K562 (cell line): ENCODE measurements around the gene NOSTRIN. TPM values are rescaled to one million over a fixed set of nuclear protein-coding genes. Genes with fewer than 3 reads are reported as not detected.

Experiments used
- BRF1 ChIP-seq: IDR thresholded peaks from 3 replicates; pipeline ENCODE4 v1.6.1; 2011; ENCODE audit warnings: borderline replicate concordance, mild to moderate bottlenecking; ENCODE audit not compliant: insufficient read length; ENCODE audit errors: extremely low read depth
- MAFF ChIP-seq: IDR thresholded peaks from 2 replicates; pipeline ENCODE4 v1.6.1; 2012; ENCODE audit warnings: low read length, improper control_type of control experiment
- MCM5 ChIP-seq: fragments of 450-650 bp; IDR thresholded peaks from 2 replicates; pipeline ENCODE4 v1.6.1; 2016; ENCODE audit warnings: low read depth
- MYNN ChIP-seq, 2 experiments: sonication (generic); formaldehyde crosslinking in 1 of 2; IDR thresholded peaks; 2 replicates each; pipeline versions ENCODE4 v1.5.0 to v1.6.1; 2016 to 2020; ENCODE audit warnings: antibody characterized with exemption in 1 of 2, missing genetic modification reagents in 1 of 2
- POU5F1 ChIP-seq: fragments of 150-350 bp; IDR thresholded peaks from 2 replicates; pipeline ENCODE4 v1.6.1; 2014; ENCODE audit warnings: borderline replicate concordance, low read length, low read depth, mild to moderate bottlenecking; ENCODE audit not compliant: partially characterized antibody
- RBBP5 ChIP-seq: fragments of 200-600 bp; sonication (generic); IDR thresholded peaks from 2 replicates; pipeline ENCODE4 v1.6.1; 2012; ENCODE audit warnings: borderline replicate concordance, mild to moderate bottlenecking, low read length, control low read depth, inconsistent platforms; ENCODE audit not compliant: insufficient read depth, poor library complexity, severe bottlenecking
- RFX7 ChIP-seq: fragments of 250-450 bp; sonication (Bioruptor Pico); IDR thresholded peaks from 2 replicates; pipeline ENCODE4 v1.5.1; 2021; ENCODE audit warnings: mild to moderate bottlenecking
- SLC30A9 ChIP-seq: fragments of 250-450 bp; sonication (Bioruptor Pico); IDR thresholded peaks from 2 replicates; pipeline ENCODE4 v1.8.0; 2022; ENCODE audit warnings: mild to moderate bottlenecking, moderate library complexity
- TEAD1 ChIP-seq, 2 experiments: fragments of 450-650 bp in 1 of 2; sonication (generic) in 1 of 2; formaldehyde crosslinking; IDR thresholded peaks; 2 replicates each; pipeline versions ENCODE4 v1.4.0 to v1.8.0; 2020 to 2022; ENCODE audit warnings: mild to moderate bottlenecking in 2 of 2, missing genetic modification reagents in 1 of 2
- ZBTB7A ChIP-seq: IDR thresholded peaks from 2 replicates; pipeline ENCODE4 v1.6.1; 2011; ENCODE audit warnings: low read depth, mild to moderate bottlenecking, low read length, moderate library complexity, borderline replicate concordance; ENCODE audit not compliant: control insufficient read depth
- ZNF77 ChIP-seq: fragments of 250-450 bp; sonication (Bioruptor Pico); IDR thresholded peaks from 2 replicates; pipeline ENCODE4 v1.5.0; 2020
- ZSCAN29 ChIP-seq: fragments of 450-650 bp; IDR thresholded peaks from 2 replicates; pipeline ENCODE4 v1.6.1; 2017
- polyA plus RNA-seq, 8 experiments: library from polyadenylated mRNA; depleted of rRNA in 4 of 8; stranded (reverse) in 5 of 8; unstranded in 3 of 8; fragments of >200 nt; fragmentation: Nextera tagmentation in 2 of 8; fragmentation: Illumina TruSeq in 1 of 8; extraction: Ambion mirVana in 2 of 8; extraction: Trizol in 1 of 8; gene quantifications; 2 replicates each; pipeline versions ENCODE4 v1.2.1 to v1.2.3, GENCODE V29; 2011 to 2014; ENCODE audit warnings: inconsistent platforms in 1 of 8, missing spikeins in 1 of 8
- total RNA-seq, 7 experiments: library from RNA; depleted of rRNA in 6 of 7; stranded (reverse); fragments of >200 nt in 6 of 7; fragmentation: Illumina TruSeq in 2 of 7; extraction: Trizol in 2 of 7; gene quantifications; 2 replicates each; pipeline versions ENCODE4 v1.2.1 to v1.2.3, GENCODE V29; 2011 to 2021; ENCODE audit warnings: low replicate concordance in 1 of 7
- TF ChIP-seq, protein P1 (sequence below): fragments of 200-600 bp; sonication (generic); IDR thresholded peaks from one replicate; pipeline ENCODE4 v1.6.1; 2012; ENCODE audit warnings: mild to moderate bottlenecking, low read depth, low read length, inconsistent platforms
- TF ChIP-seq, protein P2 (sequence below): fragments of 450-650 bp; formaldehyde crosslinking; IDR thresholded peaks from 2 replicates; pipeline ENCODE4 v1.4.0; 2022; ENCODE audit warnings: mild to moderate bottlenecking, moderate library complexity

The NOSTRIN gene
- total and polyA plus RNA-seq, 9 of the 15 experiments (the other 6 are each of a cell fraction or from before 2014, with no cell fraction given), result 26.7 to 82.9 (median 56.3) TPM

DNA sequence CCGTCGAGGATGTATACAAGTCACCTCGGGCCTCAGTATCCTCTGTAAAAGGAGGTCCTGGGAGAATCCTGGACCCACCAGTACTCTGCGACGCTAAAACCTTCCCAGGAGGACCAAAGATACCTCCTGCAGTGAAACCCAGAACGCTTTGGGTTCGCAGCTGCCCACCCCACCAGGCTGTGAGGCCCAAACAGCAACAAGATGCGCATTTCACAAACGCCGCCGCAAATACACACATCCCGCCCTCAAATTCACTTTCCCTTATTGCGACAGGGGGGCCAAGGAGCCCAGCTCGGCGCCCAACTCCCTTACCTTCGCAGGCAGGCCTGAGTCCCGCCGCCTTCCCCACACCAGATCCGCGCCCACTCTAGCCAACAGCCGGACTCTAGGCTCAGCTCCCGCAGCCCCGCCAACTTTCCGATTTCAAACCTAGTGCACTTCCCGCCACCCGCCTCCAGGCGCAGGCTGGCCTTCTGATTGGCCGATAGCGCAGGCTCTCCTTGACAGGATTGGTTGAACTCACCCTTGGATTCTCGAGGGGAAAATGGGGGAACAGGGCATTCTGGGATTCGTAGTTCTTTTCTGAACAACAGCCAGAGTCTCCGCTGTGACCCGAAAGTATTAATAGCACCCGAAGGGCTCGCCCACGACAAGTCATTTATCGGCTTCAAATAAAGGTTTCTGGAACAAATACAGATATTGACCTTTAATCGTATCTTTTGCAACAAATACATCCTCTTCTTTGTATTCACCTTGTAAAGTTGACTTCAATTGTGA lies 87.8 kb downstream of the NOSTRIN start, which contains the start of gene SPC25 (continued):
- TF ChIP-seq RFX7 (CRISPR knock-in tag) (no peak), SLC30A9 (CRISPR knock-in tag) (no peak), MYNN (IDR thresholded peaks at IDR 0.05) (no peak), MYNN (CRISPR knock-in tag; IDR thresholded peaks at IDR 0.05) (no peak), RBBP5 (peak; percentile 91), ZSCAN29 (peak; percentile 72; the same call in 1 of the 2 replicates), ZBTB7A (no peak), ZNF77 (CRISPR knock-in tag) (no peak), MAFF (no peak), BRF1 (no peak), POU5F1 (peak; percentile 76), MCM5 (no peak), TEAD1 (CRISPR knock-in tag; IDR thresholded peaks at IDR 0.05) (peak in 1 of 2 experiments; percentile 70; a peak in 2 of 4 replicates)
- TF ChIP-seq, protein P1, sequence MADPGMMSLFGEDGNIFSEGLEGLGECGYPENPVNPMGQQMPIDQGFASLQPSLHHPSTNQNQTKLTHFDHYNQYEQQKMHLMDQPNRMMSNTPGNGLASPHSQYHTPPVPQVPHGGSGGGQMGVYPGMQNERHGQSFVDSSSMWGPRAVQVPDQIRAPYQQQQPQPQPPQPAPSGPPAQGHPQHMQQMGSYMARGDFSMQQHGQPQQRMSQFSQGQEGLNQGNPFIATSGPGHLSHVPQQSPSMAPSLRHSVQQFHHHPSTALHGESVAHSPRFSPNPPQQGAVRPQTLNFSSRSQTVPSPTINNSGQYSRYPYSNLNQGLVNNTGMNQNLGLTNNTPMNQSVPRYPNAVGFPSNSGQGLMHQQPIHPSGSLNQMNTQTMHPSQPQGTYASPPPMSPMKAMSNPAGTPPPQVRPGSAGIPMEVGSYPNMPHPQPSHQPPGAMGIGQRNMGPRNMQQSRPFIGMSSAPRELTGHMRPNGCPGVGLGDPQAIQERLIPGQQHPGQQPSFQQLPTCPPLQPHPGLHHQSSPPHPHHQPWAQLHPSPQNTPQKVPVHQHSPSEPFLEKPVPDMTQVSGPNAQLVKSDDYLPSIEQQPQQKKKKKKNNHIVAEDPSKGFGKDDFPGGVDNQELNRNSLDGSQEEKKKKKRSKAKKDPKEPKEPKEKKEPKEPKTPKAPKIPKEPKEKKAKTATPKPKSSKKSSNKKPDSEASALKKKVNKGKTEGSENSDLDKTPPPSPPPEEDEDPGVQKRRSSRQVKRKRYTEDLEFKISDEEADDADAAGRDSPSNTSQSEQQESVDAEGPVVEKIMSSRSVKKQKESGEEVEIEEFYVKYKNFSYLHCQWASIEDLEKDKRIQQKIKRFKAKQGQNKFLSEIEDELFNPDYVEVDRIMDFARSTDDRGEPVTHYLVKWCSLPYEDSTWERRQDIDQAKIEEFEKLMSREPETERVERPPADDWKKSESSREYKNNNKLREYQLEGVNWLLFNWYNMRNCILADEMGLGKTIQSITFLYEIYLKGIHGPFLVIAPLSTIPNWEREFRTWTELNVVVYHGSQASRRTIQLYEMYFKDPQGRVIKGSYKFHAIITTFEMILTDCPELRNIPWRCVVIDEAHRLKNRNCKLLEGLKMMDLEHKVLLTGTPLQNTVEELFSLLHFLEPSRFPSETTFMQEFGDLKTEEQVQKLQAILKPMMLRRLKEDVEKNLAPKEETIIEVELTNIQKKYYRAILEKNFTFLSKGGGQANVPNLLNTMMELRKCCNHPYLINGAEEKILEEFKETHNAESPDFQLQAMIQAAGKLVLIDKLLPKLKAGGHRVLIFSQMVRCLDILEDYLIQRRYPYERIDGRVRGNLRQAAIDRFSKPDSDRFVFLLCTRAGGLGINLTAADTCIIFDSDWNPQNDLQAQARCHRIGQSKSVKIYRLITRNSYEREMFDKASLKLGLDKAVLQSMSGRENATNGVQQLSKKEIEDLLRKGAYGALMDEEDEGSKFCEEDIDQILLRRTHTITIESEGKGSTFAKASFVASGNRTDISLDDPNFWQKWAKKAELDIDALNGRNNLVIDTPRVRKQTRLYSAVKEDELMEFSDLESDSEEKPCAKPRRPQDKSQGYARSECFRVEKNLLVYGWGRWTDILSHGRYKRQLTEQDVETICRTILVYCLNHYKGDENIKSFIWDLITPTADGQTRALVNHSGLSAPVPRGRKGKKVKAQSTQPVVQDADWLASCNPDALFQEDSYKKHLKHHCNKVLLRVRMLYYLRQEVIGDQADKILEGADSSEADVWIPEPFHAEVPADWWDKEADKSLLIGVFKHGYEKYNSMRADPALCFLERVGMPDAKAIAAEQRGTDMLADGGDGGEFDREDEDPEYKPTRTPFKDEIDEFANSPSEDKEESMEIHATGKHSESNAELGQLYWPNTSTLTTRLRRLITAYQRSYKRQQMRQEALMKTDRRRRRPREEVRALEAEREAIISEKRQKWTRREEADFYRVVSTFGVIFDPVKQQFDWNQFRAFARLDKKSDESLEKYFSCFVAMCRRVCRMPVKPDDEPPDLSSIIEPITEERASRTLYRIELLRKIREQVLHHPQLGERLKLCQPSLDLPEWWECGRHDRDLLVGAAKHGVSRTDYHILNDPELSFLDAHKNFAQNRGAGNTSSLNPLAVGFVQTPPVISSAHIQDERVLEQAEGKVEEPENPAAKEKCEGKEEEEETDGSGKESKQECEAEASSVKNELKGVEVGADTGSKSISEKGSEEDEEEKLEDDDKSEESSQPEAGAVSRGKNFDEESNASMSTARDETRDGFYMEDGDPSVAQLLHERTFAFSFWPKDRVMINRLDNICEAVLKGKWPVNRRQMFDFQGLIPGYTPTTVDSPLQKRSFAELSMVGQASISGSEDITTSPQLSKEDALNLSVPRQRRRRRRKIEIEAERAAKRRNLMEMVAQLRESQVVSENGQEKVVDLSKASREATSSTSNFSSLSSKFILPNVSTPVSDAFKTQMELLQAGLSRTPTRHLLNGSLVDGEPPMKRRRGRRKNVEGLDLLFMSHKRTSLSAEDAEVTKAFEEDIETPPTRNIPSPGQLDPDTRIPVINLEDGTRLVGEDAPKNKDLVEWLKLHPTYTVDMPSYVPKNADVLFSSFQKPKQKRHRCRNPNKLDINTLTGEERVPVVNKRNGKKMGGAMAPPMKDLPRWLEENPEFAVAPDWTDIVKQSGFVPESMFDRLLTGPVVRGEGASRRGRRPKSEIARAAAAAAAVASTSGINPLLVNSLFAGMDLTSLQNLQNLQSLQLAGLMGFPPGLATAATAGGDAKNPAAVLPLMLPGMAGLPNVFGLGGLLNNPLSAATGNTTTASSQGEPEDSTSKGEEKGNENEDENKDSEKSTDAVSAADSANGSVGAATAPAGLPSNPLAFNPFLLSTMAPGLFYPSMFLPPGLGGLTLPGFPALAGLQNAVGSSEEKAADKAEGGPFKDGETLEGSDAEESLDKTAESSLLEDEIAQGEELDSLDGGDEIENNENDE, result no peak
- TF ChIP-seq, protein P2, sequence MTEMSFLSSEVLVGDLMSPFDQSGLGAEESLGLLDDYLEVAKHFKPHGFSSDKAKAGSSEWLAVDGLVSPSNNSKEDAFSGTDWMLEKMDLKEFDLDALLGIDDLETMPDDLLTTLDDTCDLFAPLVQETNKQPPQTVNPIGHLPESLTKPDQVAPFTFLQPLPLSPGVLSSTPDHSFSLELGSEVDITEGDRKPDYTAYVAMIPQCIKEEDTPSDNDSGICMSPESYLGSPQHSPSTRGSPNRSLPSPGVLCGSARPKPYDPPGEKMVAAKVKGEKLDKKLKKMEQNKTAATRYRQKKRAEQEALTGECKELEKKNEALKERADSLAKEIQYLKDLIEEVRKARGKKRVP (CRISPR knock-in tag), result 0 out of 2 replicates have a peak, but pooled peaks have one; percentile 3
